Gastrocnemius medialis (tissue), 4 donors: ENCODE results near the gene AUTS2. TPM values are rescaled to one million over a fixed set of nuclear protein-coding genes. Genes with fewer than 3 reads are reported as not detected.

Source experiments
- ATAC-seq, 2 donors: fragments of 150-250 bp; one replicate each; pipeline ENCODE4 v1.9.1; 2016
- DNase-seq, 2 donors: peaks; one replicate each; pipeline ENCODE4 v3.0.0-alpha.2; 2019
- H3K27ac ChIP-seq, 4 donors: fragments of 200-600 bp; sonication (generic); 1 replicate in 1 of 4; 2 replicates in 3 of 4; pipeline ENCODE4 v1.5.1; 2016 to 2018; ENCODE audit warnings: mild to moderate bottlenecking in 2 of 4, moderate library complexity in 1 of 4
- H3K27me3 ChIP-seq, 3 donors: fragments of 200-600 bp; sonication (generic) in 2 of 3; 1 replicate in 1 of 3; 2 replicates in 2 of 3; pipeline versions ENCODE4 v1.5.1 to v1.6.0; 2016 to 2019; ENCODE audit warnings: mild to moderate bottlenecking in 1 of 3, moderate library complexity in 1 of 3
- H3K36me3 ChIP-seq, 2 donors: fragments of 200-600 bp; sonication (generic) in 1 of 2; one replicate each; pipeline ENCODE4 v1.5.1; 2017 to 2018
- H3K4me1 ChIP-seq, 2 donors: fragments of 200-600 bp; sonication (generic) in 1 of 2; one replicate each; pipeline ENCODE4 v1.5.1; 2016 to 2017; ENCODE audit warnings: mild to moderate bottlenecking in 2 of 2
- H3K4me3 ChIP-seq, 4 donors: fragments of 200-600 bp; sonication (generic) in 3 of 4; 1 replicate in 1 of 4; 2 replicates in 3 of 4; pipeline ENCODE4 v1.5.1; 2016 to 2019; ENCODE audit warnings: mild to moderate bottlenecking in 2 of 4
- H3K9me3 ChIP-seq, 3 donors: fragments of 200-600 bp; sonication (generic) in 2 of 3; 1 replicate in 1 of 3; 2 replicates in 2 of 3; pipeline ENCODE4 v1.5.1; 2016 to 2019
- POLR2A ChIP-seq, 2 donors: fragments of 450-650 bp; IDR thresholded peaks; one replicate each; pipeline ENCODE4 v1.6.1; 2017; ENCODE audit warnings: antibody characterized with exemption in 2 of 2, mild to moderate bottlenecking in 2 of 2, moderate library complexity in 2 of 2
- in situ Hi-C, 4 donors: fragments of 200-750 bp; cut with MboI; loops; one replicate each; pipeline versions ENCODE4 v1.15.0 to v1.8.0; 2017; ENCODE audit warnings: low sequenced_read_pairs in 4 of 4
- intact Hi-C: fragments of 100-400 bp; cut with DNase I; formaldehyde crosslinking; loops from one replicate; pipeline ENCODE4 v1.15.1; 2023; ENCODE audit warnings: low total_unique reads
- total RNA-seq, 4 donors: library from RNA; depleted of rRNA; stranded (reverse); fragments of >200 nt; gene quantifications; one replicate each; pipeline versions ENCODE4 v1.1.0 to v1.2.3, GENCODE V29; 2016
- TF ChIP-seq, protein P1 (sequence below), 5 experiments: fragments of 450-650 bp in 3 of 5; fragments of 200-600 bp in 2 of 5; sonication (generic) in 2 of 5; IDR thresholded peaks in 4 of 5; conservative IDR thresholded peaks in 1 of 5; 1 replicate in 4 of 5; 2 replicates in 1 of 5; pipeline ENCODE4 v1.5.1; 2016 to 2019; ENCODE audit warnings: antibody characterized with exemption in 5 of 5, mild to moderate bottlenecking in 3 of 5, moderate library complexity in 3 of 5

Gene AUTS2
- total RNA-seq, 4 donors from 2014 or later, result 2.5 to 16.2 (median 8.5) TPM

- no peak for TF ChIP-seq POLR2A (IDR thresholded peaks at IDR 0.05)
- TF ChIP-seq, protein P1, sequence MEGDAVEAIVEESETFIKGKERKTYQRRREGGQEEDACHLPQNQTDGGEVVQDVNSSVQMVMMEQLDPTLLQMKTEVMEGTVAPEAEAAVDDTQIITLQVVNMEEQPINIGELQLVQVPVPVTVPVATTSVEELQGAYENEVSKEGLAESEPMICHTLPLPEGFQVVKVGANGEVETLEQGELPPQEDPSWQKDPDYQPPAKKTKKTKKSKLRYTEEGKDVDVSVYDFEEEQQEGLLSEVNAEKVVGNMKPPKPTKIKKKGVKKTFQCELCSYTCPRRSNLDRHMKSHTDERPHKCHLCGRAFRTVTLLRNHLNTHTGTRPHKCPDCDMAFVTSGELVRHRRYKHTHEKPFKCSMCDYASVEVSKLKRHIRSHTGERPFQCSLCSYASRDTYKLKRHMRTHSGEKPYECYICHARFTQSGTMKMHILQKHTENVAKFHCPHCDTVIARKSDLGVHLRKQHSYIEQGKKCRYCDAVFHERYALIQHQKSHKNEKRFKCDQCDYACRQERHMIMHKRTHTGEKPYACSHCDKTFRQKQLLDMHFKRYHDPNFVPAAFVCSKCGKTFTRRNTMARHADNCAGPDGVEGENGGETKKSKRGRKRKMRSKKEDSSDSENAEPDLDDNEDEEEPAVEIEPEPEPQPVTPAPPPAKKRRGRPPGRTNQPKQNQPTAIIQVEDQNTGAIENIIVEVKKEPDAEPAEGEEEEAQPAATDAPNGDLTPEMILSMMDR (IDR thresholded peaks at IDR 0.05 in 4 of 5, conservative IDR thresholded peaks at IDR 0.05 in 1 of 5), result no peak
- intact Hi-C loops, result loop anchor here (5.0 kb wide), 2 partner anchors 47 to 157 kb away; no protein-coding TSS in a partner anchor
- in situ Hi-C loops, result no loop called here
Measured at GRCh38 chr7:70659263-70659662, 1061.0 kb downstream of the AUTS2 start.

DNA sequence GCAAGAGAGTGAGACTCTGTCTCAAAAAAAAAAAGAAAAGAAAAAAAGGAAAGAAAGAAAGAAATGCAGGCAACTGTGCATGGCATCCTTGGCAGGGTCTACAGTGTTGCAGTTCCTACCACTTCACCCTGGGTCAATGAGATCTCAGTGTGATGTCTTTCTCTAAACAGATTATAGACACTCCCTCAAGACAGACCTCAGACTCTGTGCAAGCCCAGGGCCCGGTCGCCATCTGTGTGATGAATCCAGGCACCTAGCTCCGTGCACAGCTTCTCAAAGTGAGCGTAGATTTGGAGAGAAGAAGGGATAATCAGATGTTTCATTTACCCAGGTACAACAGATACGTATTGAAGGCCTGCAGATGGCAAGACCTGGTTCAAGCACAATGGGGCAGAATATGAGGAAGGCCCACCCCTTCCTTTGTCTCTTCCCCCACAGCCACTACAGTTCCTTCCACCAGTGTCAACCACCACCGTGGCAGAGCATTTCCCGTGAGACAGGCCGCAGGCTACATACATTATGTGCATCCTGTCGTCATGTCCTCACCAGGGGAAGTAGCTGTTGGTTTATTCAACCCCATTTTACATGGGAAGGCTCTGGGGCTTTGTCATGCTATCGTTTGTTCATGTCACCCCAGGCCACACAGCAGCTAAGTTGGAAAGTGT is 1062.0 kb downstream of the AUTS2 start:
- no peak overlapping the region for H3K4me3 ChIP-seq
- H3K27me3 ChIP-seq, result no peaks in the 10 kb centered on the region
- TF ChIP-seq, protein P1 (IDR thresholded peaks at IDR 0.05 in 4 of 5, conservative IDR thresholded peaks at IDR 0.05 in 1 of 5), result no peak
- no peak for TF ChIP-seq POLR2A (IDR thresholded peaks at IDR 0.05)
- DNase-seq (no peak), ATAC-seq (no peak)
- intact Hi-C loops, result no loop called here
- H3K9me3 ChIP-seq, result no peaks in the 10 kb centered on the region
- in situ Hi-C loops, result no loop called here
- peaks cover 26 to 27% of the 10 kb centered on the region in 2 donors for H3K4me1 ChIP-seq
- no peak overlapping the region for H3K27ac ChIP-seq
- no peaks in the 10 kb centered on the region for H3K36me3 ChIP-seq

More at GRCh38 chr7:70659263-70659662, 1061.0 kb downstream of the AUTS2 start:
- H3K9me3 ChIP-seq, result no peaks in the 10 kb centered on the region
- no peaks in the 10 kb centered on the region for H3K27me3 ChIP-seq
- no peaks in the 10 kb centered on the region for H3K36me3 ChIP-seq
- H3K27ac ChIP-seq, result no peak overlapping the region
- no peak for DNase-seq
- H3K4me1 ChIP-seq, result peaks cover 32 to 33% of the 10 kb centered on the region in 2 donors
- no peak overlapping the region for H3K4me3 ChIP-seq
- ATAC-seq, result no peak

DNA sequence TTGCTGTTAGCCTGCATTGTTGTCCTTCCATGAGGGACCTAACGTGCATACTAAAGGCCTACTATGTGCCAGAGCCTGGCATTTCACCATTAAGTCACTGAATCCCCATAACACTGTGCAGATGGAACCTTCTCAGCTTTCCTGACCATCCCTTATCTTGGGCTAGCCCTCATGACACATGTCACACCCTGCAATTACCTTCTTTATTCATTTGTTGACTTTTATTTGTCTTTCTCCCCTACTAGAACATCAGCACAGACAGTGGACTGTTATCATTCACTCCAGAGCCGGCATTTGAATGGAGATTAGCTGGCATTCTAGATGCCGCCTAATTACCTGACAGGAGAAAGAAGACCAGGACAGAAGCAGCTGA is 1062.5 kb downstream of the AUTS2 start:
- no peak for DNase-seq
- H3K36me3 ChIP-seq, result no peaks in the 10 kb centered on the region
- H3K4me1 ChIP-seq, result peaks cover 23 to 24% of the 10 kb centered on the region in 2 donors
- intact Hi-C loops, result no loop called here
- TF ChIP-seq, protein P1 (IDR thresholded peaks at IDR 0.05 in 4 of 5, conservative IDR thresholded peaks at IDR 0.05 in 1 of 5), result no peak
- TF ChIP-seq POLR2A (IDR thresholded peaks at IDR 0.05), result no peak
- no peak overlapping the region for H3K27ac ChIP-seq
- H3K4me3 ChIP-seq, result no peak overlapping the region
- H3K27me3 ChIP-seq, result no peaks in the 10 kb centered on the region
- ATAC-seq, result no peak
- no peaks in the 10 kb centered on the region for H3K9me3 ChIP-seq
- in situ Hi-C loops, result no loop called here

- in situ Hi-C loops (no loop called here), intact Hi-C loops (no loop called here)
- no peak for DNase-seq
- ATAC-seq, result no peak
- no peak overlapping the region for H3K4me3 ChIP-seq
- no peak for TF ChIP-seq POLR2A (IDR thresholded peaks at IDR 0.05)
- no peak overlapping the region for H3K27ac ChIP-seq
- no peaks in the 10 kb centered on the region for H3K36me3 ChIP-seq
- peaks cover 7 to 15% of the 10 kb centered on the region in 2 donors for H3K4me1 ChIP-seq
- no peaks in the 10 kb centered on the region for H3K27me3 ChIP-seq
- H3K9me3 ChIP-seq, result no peaks in the 10 kb centered on the region
Measured at GRCh38 chr7:70663680-70664079, 1065.4 kb downstream of the AUTS2 start.

- TF ChIP-seq POLR2A (IDR thresholded peaks at IDR 0.05), result no peak
- TF ChIP-seq, protein P1 (IDR thresholded peaks at IDR 0.05 in 4 of 5, conservative IDR thresholded peaks at IDR 0.05 in 1 of 5), result no peak
- no peaks in the 10 kb centered on the region for H3K27me3 ChIP-seq
- in situ Hi-C loops (no loop called here), intact Hi-C loops (no loop called here)
- H3K36me3 ChIP-seq, result no peaks in the 10 kb centered on the region
- ATAC-seq (no peak), DNase-seq (no peak)
- peaks cover 7 to 20% of the 10 kb centered on the region in 2 donors for H3K4me1 ChIP-seq
- H3K4me3 ChIP-seq, result no peak overlapping the region
- no peak overlapping the region for H3K27ac ChIP-seq
- no peaks in the 10 kb centered on the region for H3K9me3 ChIP-seq
Measured at GRCh38 chr7:70665997-70666396, 1067.7 kb downstream of the AUTS2 start.
